HG03469 (cell line): ENCODE measurements around the gene LCP2.
A peak's percentile ranks its signal among the peaks of the same experiment; 100 is the strongest.

Experiments
- ATAC-seq: cut with Tn5 transposase; IDR thresholded peaks from one replicate; pipeline ENCODE4 v1.9.1; 2021; ENCODE audit warnings: mild to moderate bottlenecking, moderate library complexity, moderate number of reproducible peaks; ENCODE audit not compliant: unreplicated experiment

LCP2 gene

GRCh38 chr5:170297589-170298462 lies at the start of gene LCP2:
TSS of gene LCP2 (minus strand) at chr5:170297777. CDS start at chr5:170297611, 166 bp downstream.
- no peak for ATAC-seq

- no peak for ATAC-seq
Observed at GRCh38 chr5:170347022-170347567, 49.5 kb upstream of the LCP2 start.

- ATAC-seq = no peak
Observed at GRCh38 chr5:170345971-170346370, 48.4 kb upstream of the LCP2 start.

GRCh38 chr5:170343177-170343576 lies 45.6 kb upstream of the LCP2 start:
- ATAC-seq = no peak

GRCh38 chr5:170342153-170342725 lies 44.7 kb upstream of the LCP2 start:
- no peak for ATAC-seq

- no peak for ATAC-seq
Observed at GRCh38 chr5:170341545-170341944, 44.0 kb upstream of the LCP2 start.

- ATAC-seq = no peak
Observed at GRCh38 chr5:170339780-170340167, 42.2 kb upstream of the LCP2 start.

GRCh38 chr5:170338933-170339779 lies 41.6 kb upstream of the LCP2 start:
- peak; percentile 61 for ATAC-seq

GRCh38 chr5:170338291-170338690 lies 40.7 kb upstream of the LCP2 start:
- no peak for ATAC-seq

- no peak for ATAC-seq
Observed at GRCh38 chr5:170337045-170337733, 39.6 kb upstream of the LCP2 start.

GRCh38 chr5:170336065-170336464 lies 38.5 kb upstream of the LCP2 start:
- no peak for ATAC-seq

GRCh38 chr5:170334626-170335025 lies 37.0 kb upstream of the LCP2 start:
- no peak for ATAC-seq

- ATAC-seq = peak; percentile 33
Observed at GRCh38 chr5:170333161-170333910, 35.8 kb upstream of the LCP2 start.

GRCh38 chr5:170332058-170332457 lies 34.5 kb upstream of the LCP2 start:
- ATAC-seq = no peak

- no peak for ATAC-seq
Observed at GRCh38 chr5:170330568-170331054, 33.0 kb upstream of the LCP2 start.

- no peak for ATAC-seq
Observed at GRCh38 chr5:170329524-170329923, 31.9 kb upstream of the LCP2 start.

GRCh38 chr5:170327829-170328228 lies 30.3 kb upstream of the LCP2 start:
- ATAC-seq = no peak

- peak; percentile 46 for ATAC-seq
Observed at GRCh38 chr5:170327168-170327567, 29.6 kb upstream of the LCP2 start.

GRCh38 chr5:170319301-170319700 lies 21.7 kb upstream of the LCP2 start:
- ATAC-seq = no peak

- ATAC-seq = no peak
Observed at GRCh38 chr5:170317499-170317898, 19.9 kb upstream of the LCP2 start.
